ENCODE data around the gene GRK1.

Gene GRK1

GRCh38 chr13:113625965-113626721 lies 40.9 kb upstream of the GRK1 start:
- Histone ChIP-seq H3K9ac (ENCODE audit: low read length) (no peak overlapping the region), H3K9me3 (ENCODE audit: insufficient read depth, low read length) (no peaks in the 10 kb centered on the region), H2AFZ (ENCODE audit: low read depth, low read length, severe bottlenecking) (no peak overlapping the region), H3K9me2 (replicated peaks; ENCODE audit: insufficient read depth, low read length) (no peaks in the 10 kb centered on the region), H3K4me2 (ENCODE audit: low read depth, low read length, poor library complexity, severe bottlenecking) (no peak overlapping the region), H3K27me3 (ENCODE audit: low read length) (no peaks in the 10 kb centered on the region), H4K20me1 (ENCODE audit: low read depth, low read length) (peaks cover 8% of the 10 kb centered on the region), H3K79me2 (ENCODE audit: insufficient read depth, low read length) (peaks cover 78% of the 10 kb centered on the region), H3K36me3 (ENCODE audit: low read length) (0 out of 2 replicates have a peak, but pooled peaks cover 8% of the 10 kb centered on the region), H3F3A (ENCODE audit: insufficient read depth) (no peaks in the 10 kb centered on the region), H3K4me3 (ENCODE audit: insufficient read depth, low read length, poor library complexity, severe bottlenecking) (no peak overlapping the region), H3K27ac (ENCODE audit: low read depth, low read length) (no peak overlapping the region)
- no peak for TF ChIP-seq CTCF (IDR thresholded peaks at IDR 0.05; ENCODE audit: insufficient read depth, low read length, poor library complexity, severe bottlenecking)
- no peak for TF ChIP-seq EZH2phosphoT487 (conservative IDR thresholded peaks at IDR 0.05; ENCODE audit: low read length)

GRCh38 chr13:113627136-113627535 lies 39.9 kb upstream of the GRK1 start:
- H3F3A ChIP-seq (ENCODE audit: insufficient read depth): no peaks in the 10 kb centered on the region
- no peak overlapping the region for H2AFZ ChIP-seq (ENCODE audit: low read depth, low read length, severe bottlenecking)
- no peaks in the 10 kb centered on the region for H3K9me3 ChIP-seq (ENCODE audit: insufficient read depth, low read length)
- no peak overlapping the region for H3K4me2 ChIP-seq (ENCODE audit: low read depth, low read length, poor library complexity, severe bottlenecking)
- no peak overlapping the region for H3K9ac ChIP-seq (ENCODE audit: low read length)
- no peak overlapping the region for H3K4me3 ChIP-seq (ENCODE audit: insufficient read depth, low read length, poor library complexity, severe bottlenecking)
- H4K20me1 ChIP-seq (ENCODE audit: low read depth, low read length): peaks cover 8% of the 10 kb centered on the region
- H3K36me3 ChIP-seq (ENCODE audit: low read length): 0 out of 2 replicates have a peak, but pooled peaks cover 8% of the 10 kb centered on the region
- H3K27ac ChIP-seq (ENCODE audit: low read depth, low read length): no peak overlapping the region
- peaks cover 84% of the 10 kb centered on the region for H3K79me2 ChIP-seq (ENCODE audit: insufficient read depth, low read length)
- H3K27me3 ChIP-seq (ENCODE audit: low read length): no peaks in the 10 kb centered on the region
- H3K9me2 ChIP-seq (replicated peaks; ENCODE audit: insufficient read depth, low read length): no peaks in the 10 kb centered on the region
- TF ChIP-seq EZH2phosphoT487 (conservative IDR thresholded peaks at IDR 0.05; ENCODE audit: low read length) (no peak), CTCF (IDR thresholded peaks at IDR 0.05; ENCODE audit: insufficient read depth, low read length, poor library complexity, severe bottlenecking) (no peak)

GRCh38 chr13:113628291-113629270 lies 38.4 kb upstream of the GRK1 start:
- H3K9ac ChIP-seq (ENCODE audit: low read length): no peak overlapping the region
- peaks cover 8% of the 10 kb centered on the region for H4K20me1 ChIP-seq (ENCODE audit: low read depth, low read length)
- no peaks in the 10 kb centered on the region for H3K9me2 ChIP-seq (replicated peaks; ENCODE audit: insufficient read depth, low read length)
- no peaks in the 10 kb centered on the region for H3F3A ChIP-seq (ENCODE audit: insufficient read depth)
- no peaks in the 10 kb centered on the region for H3K27me3 ChIP-seq (ENCODE audit: low read length)
- H2AFZ ChIP-seq (ENCODE audit: low read depth, low read length, severe bottlenecking): no peak overlapping the region
- H3K9me3 ChIP-seq (ENCODE audit: insufficient read depth, low read length): no peaks in the 10 kb centered on the region
- H3K36me3 ChIP-seq (ENCODE audit: low read length): 0 out of 2 replicates have a peak, but pooled peaks cover 8% of the 10 kb centered on the region
- TF ChIP-seq CTCF (IDR thresholded peaks at IDR 0.05; ENCODE audit: insufficient read depth, low read length, poor library complexity, severe bottlenecking) (no peak), EZH2phosphoT487 (conservative IDR thresholded peaks at IDR 0.05; ENCODE audit: low read length) (no peak)
- H3K4me3 ChIP-seq (ENCODE audit: insufficient read depth, low read length, poor library complexity, severe bottlenecking): no peak overlapping the region
- no peak overlapping the region for H3K4me2 ChIP-seq (ENCODE audit: low read depth, low read length, poor library complexity, severe bottlenecking)
- no peak overlapping the region for H3K27ac ChIP-seq (ENCODE audit: low read depth, low read length)
- peaks cover 74% of the 10 kb centered on the region for H3K79me2 ChIP-seq (ENCODE audit: insufficient read depth, low read length)

Data from SU-DHL-6 (cell line).